IMR-90 (cell line): ENCODE measurements around the gene ITGB4. TPM values are rescaled to one million over a fixed set of nuclear protein-coding genes. Genes with fewer than 3 reads are reported as not detected.

Experiments used
- ATAC-seq: fragments of 200-7000 bp; cut with Tn5 transposase; 2 replicates; pipeline ENCODE4 v1.9.1; 2020; ENCODE audit warnings: low read depth, mild to moderate bottlenecking, moderate library complexity
- BruUV-seq: library from RNA; stranded (reverse); fragments of 400-500 nt; replicated peaks from 2 replicates; lab custom pipeline; 2021; lab: Mats Ljungman, UMichigan
- CTCF ChIA-PET: fragments of 300-600 bp; formaldehyde crosslinking; extraction: SDS; loops from one replicate; lab custom pipeline; 2021; ENCODE audit warnings: antibody characterized with exemption; lab: Yijun Ruan, JAX
- POLR2A ChIA-PET: fragments of 300-600 bp; sonication (Branson Sonifier 250); formaldehyde crosslinking; loops from one replicate; lab custom pipeline; 2022; ENCODE audit warnings: antibody characterized with exemption; ENCODE audit not compliant: unreplicated experiment; lab: Charles Lee
- DNase-seq: peaks from one replicate; pipeline ENCODE4 v3.0.0; 2013
- H2AFZ ChIP-seq: replicated peaks from 2 replicates; pipeline ENCODE3; 2013; ENCODE audit warnings: low read length, mild to moderate bottlenecking; ENCODE audit not compliant: poor library complexity
- H2AK5ac ChIP-seq: 2 replicates; pipeline ENCODE4 v1.6.1; 2013; ENCODE audit warnings: low read depth, low read length, inconsistent platforms
- H2AK9ac ChIP-seq: replicated peaks from 2 replicates; pipeline ENCODE3; 2013; ENCODE audit warnings: mild to moderate bottlenecking, low read depth, low read length, moderate library complexity; ENCODE audit not compliant: poor library complexity
- H2BK120ac ChIP-seq: 2 replicates; pipeline ENCODE4 v1.6.1; 2013; ENCODE audit warnings: low read depth, low read length, inconsistent platforms
- H2BK15ac ChIP-seq: 3 replicates; pipeline ENCODE4 v1.6.1; 2013; ENCODE audit warnings: low read depth, low read length, inconsistent platforms
- H2BK20ac ChIP-seq: 2 replicates; pipeline ENCODE4 v1.6.1; 2013; ENCODE audit warnings: low read depth, mild to moderate bottlenecking, inconsistent platforms, low read length, moderate library complexity
- H2BK5ac ChIP-seq: 2 replicates; pipeline ENCODE4 v1.6.1; 2013; ENCODE audit warnings: mild to moderate bottlenecking, low read depth, low read length, inconsistent platforms; ENCODE audit not compliant: poor library complexity, severe bottlenecking
- H3K14ac ChIP-seq: replicated peaks from 2 replicates; pipeline ENCODE4 v1.6.1; 2013; ENCODE audit warnings: low read depth, low read length, inconsistent platforms
- H3K18ac ChIP-seq: 2 replicates; pipeline ENCODE4 v1.6.1; 2013; ENCODE audit warnings: low read depth, low read length, control low read depth
- H3K23ac ChIP-seq: 2 replicates; pipeline ENCODE4 v1.6.1; 2013; ENCODE audit warnings: low read depth, low read length, inconsistent platforms
- H3K27ac ChIP-seq: 2 replicates; pipeline ENCODE4 v1.5.1; 2013; ENCODE audit warnings: mild to moderate bottlenecking, control low read depth, low read length; ENCODE audit not compliant: insufficient read depth
- H3K27me3 ChIP-seq: 2 replicates; pipeline ENCODE4 v1.6.1; 2013; ENCODE audit warnings: low read length; ENCODE audit not compliant: control insufficient read depth, insufficient read depth
- H3K36me3 ChIP-seq: 2 replicates; pipeline ENCODE4 v1.6.1; 2013; ENCODE audit warnings: low read length, mixed read lengths; ENCODE audit not compliant: control insufficient read depth, insufficient read depth
- H3K4ac ChIP-seq: 2 replicates; pipeline ENCODE4 v1.6.1; 2013; ENCODE audit warnings: low read depth, low read length, inconsistent platforms
- H3K4me1 ChIP-seq: 2 replicates; pipeline ENCODE4 v1.6.1; 2013; ENCODE audit warnings: low read length, mixed read lengths; ENCODE audit not compliant: control insufficient read depth, insufficient read depth
- H3K4me2 ChIP-seq: 2 replicates; pipeline ENCODE4 v1.6.1; 2013; ENCODE audit warnings: low read depth, mild to moderate bottlenecking, control low read depth, low read length, moderate library complexity
- H3K4me3 ChIP-seq: 2 replicates; pipeline ENCODE4 v1.5.1; 2013; ENCODE audit warnings: low read depth, mild to moderate bottlenecking, control low read depth, low read length, moderate library complexity; ENCODE audit not compliant: insufficient read depth
- H3K56ac ChIP-seq: 2 replicates; pipeline ENCODE4 v1.6.1; 2013; ENCODE audit warnings: low read length, inconsistent platforms; ENCODE audit not compliant: insufficient read depth; ENCODE audit errors: extremely low read depth
- H3K79me1 ChIP-seq, 2 experiments: 2 replicates each; pipeline ENCODE4 v1.6.1; 2013; ENCODE audit warnings: low read length in 2 of 2, inconsistent platforms in 1 of 2, low read depth in 1 of 2
- H3K9ac ChIP-seq: 2 replicates; pipeline ENCODE4 v1.6.1; 2013; ENCODE audit warnings: low read depth, low read length, control low read depth
- H3K9me1 ChIP-seq: 2 replicates; pipeline ENCODE4 v1.6.1; 2013; ENCODE audit warnings: low read length, inconsistent platforms; ENCODE audit not compliant: insufficient read depth
- H3K9me3 ChIP-seq: 2 replicates; pipeline ENCODE4 v1.6.1; 2013; ENCODE audit warnings: low read length; ENCODE audit not compliant: control insufficient read depth, insufficient read depth
- H4K20me1 ChIP-seq: 2 replicates; pipeline ENCODE4 v1.6.1; 2013; ENCODE audit warnings: low read length, inconsistent platforms; ENCODE audit not compliant: insufficient read depth
- H4K5ac ChIP-seq: 2 replicates; pipeline ENCODE4 v1.6.1; 2013; ENCODE audit warnings: mild to moderate bottlenecking, low read depth, low read length, control low read depth
- H4K8ac ChIP-seq, 2 experiments: 2 replicates each; pipeline ENCODE4 v1.6.1; 2013; ENCODE audit warnings: low read depth in 2 of 2, low read length in 2 of 2, control low read depth in 1 of 2, inconsistent platforms in 1 of 2
- H4K91ac ChIP-seq: 2 replicates; pipeline ENCODE4 v1.6.1; 2013; ENCODE audit warnings: low read depth, low read length, inconsistent platforms; ENCODE audit not compliant: insufficient read depth
- BHLHE40 ChIP-seq: fragments of 150-350 bp; IDR thresholded peaks from 2 replicates; pipeline ENCODE4 v1.6.1; 2016; ENCODE audit warnings: mild to moderate bottlenecking, low read depth, low read length
- CHD1 ChIP-seq: IDR thresholded peaks from 2 replicates; pipeline ENCODE4 v1.6.1; 2012; ENCODE audit warnings: low read depth, low read length, improper control_type of control experiment
- MAFK ChIP-seq: IDR thresholded peaks from 2 replicates; pipeline ENCODE4 v1.6.1; 2012; ENCODE audit warnings: low read depth, low read length, improper control_type of control experiment
- MAZ ChIP-seq: IDR thresholded peaks from 2 replicates; pipeline ENCODE4 v1.6.1; 2012; ENCODE audit warnings: low read depth, mild to moderate bottlenecking, low read length, improper control_type of control experiment, moderate library complexity, borderline replicate concordance
- MXI1 ChIP-seq: IDR thresholded peaks from 2 replicates; pipeline ENCODE4 v1.6.1; 2012; ENCODE audit warnings: low read depth, mild to moderate bottlenecking, low read length, moderate library complexity, borderline replicate concordance
- NFE2L2 ChIP-seq: fragments of 150-350 bp; IDR thresholded peaks from 2 replicates; pipeline ENCODE4 v1.6.1; 2016; ENCODE audit warnings: low read depth, mild to moderate bottlenecking, low read length
- POLR2A ChIP-seq: IDR thresholded peaks from 2 replicates; pipeline ENCODE4 v1.6.1; 2012; ENCODE audit warnings: mild to moderate bottlenecking, low read depth, low read length
- RCOR1 ChIP-seq: IDR thresholded peaks from 2 replicates; pipeline ENCODE4 v1.6.1; 2012; ENCODE audit warnings: mild to moderate bottlenecking, low read length, improper control_type of control experiment; ENCODE audit not compliant: insufficient replicate concordance
- SMC3 ChIP-seq: fragments of 150-350 bp; IDR thresholded peaks from 2 replicates; pipeline ENCODE4 v1.6.1; 2016; ENCODE audit warnings: low read depth, mild to moderate bottlenecking, antibody characterized with exemption, low read length, moderate library complexity
- WGBS, 2 experiments: methylation state at CpG; one replicate each; pipeline versions ENCODE4 v1.1.5 to v1.1.7; 2013; ENCODE audit warnings: missing lambda C conversion rate in 2 of 2; ENCODE audit not compliant: insufficient read length in 1 of 2; ENCODE audit errors: extremely low coverage in 2 of 2; 5-methylcytosine and 5-hydroxymethylcytosine counted together
- dilution Hi-C: fragments of 300-500 bp; cut with HindIII; formaldehyde crosslinking; loops from one replicate; pipeline ENCODE4 v1.14.3; 2018; ENCODE audit warnings: low sequenced_read_pairs; ENCODE audit not compliant: unreplicated experiment
- in situ Hi-C: fragments of 300-500 bp; cut with MboI; formaldehyde crosslinking; loops from 3 replicates; pipeline ENCODE4 v1.14.3; 2019; ENCODE audit warnings: low sequenced_read_pairs, inconsistent platforms, mixed read lengths
- intact Hi-C: fragments of 100-400 bp; cut with micrococcal nuclease; formaldehyde crosslinking; loops from 2 replicates; pipeline ENCODE4 v1.10.0; 2022
- polyA plus RNA-seq, 3 experiments: library from polyadenylated mRNA; depleted of rRNA; stranded (reverse); fragments of >200 nt; gene quantifications; 2 replicates each; pipeline ENCODE4 v1.2.3, GENCODE V29; 2012; ENCODE audit warnings: low replicate concordance in 1 of 3
- total RNA-seq: library from RNA; depleted of rRNA; stranded (reverse); fragments of >200 nt; gene quantifications from 2 replicates; pipeline ENCODE4 v1.2.3, GENCODE V29; 2012
- TF ChIP-seq, protein P1 (sequence below): fragments of 150-350 bp; IDR thresholded peaks from 2 replicates; pipeline ENCODE4 v1.6.1; 2016; ENCODE audit warnings: low read depth, mild to moderate bottlenecking, low read length, moderate library complexity, borderline replicate concordance
- TF ChIP-seq, protein P2 (sequence below): conservative IDR thresholded peaks from 2 replicates; pipeline ENCODE4 v1.5.1; 2012; ENCODE audit warnings: mild to moderate bottlenecking, low read depth, low read length, improper control_type of control experiment

The ITGB4 gene
- total and polyA plus RNA-seq, 2 of the 4 experiments (the other 2 are of a cell fraction): under 0.01 to 0.27 TPM

DNA sequence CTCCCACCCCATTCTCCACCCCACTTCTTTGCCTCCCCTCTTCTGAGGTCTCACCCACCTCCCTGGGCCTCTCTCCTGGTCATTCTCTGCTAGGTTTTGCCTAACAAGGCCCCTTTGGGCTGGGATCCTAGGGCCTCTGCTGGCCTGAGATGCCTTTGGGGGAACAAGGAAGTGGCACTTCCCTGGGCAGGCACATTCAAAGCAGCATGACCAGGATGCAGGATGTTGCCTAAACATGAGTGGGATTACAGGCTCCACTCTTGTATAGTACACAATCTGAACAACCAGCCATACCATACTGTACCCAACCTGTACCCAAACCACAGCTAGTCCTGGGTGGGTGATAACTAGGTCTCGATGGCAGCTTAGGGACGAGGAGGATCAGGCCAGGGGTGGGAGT lies 34.7 kb downstream of the ITGB4 start:
- H3K79me1 ChIP-seq: no peaks in the 10 kb centered on the region
- H2AK5ac ChIP-seq: no peak overlapping the region
- H3K23ac ChIP-seq: no peak overlapping the region
- H3K56ac ChIP-seq: no peak overlapping the region
- DNase-seq: no peak
- H3K18ac ChIP-seq: no peak overlapping the region
- dilution Hi-C loops: no loop called here
- H2BK5ac ChIP-seq: no peak overlapping the region
- H4K91ac ChIP-seq: no peak overlapping the region
- ATAC-seq: no peak
- CTCF ChIA-PET: no interaction called here
- POLR2A ChIA-PET: interaction anchor here (0.5 kb wide), 1 partner anchor 20 kb away, joined by 3 read pairs; no protein-coding TSS in a partner anchor
- H3K4me3 ChIP-seq: no peak overlapping the region
- H2BK120ac ChIP-seq: no peak overlapping the region
- no peaks in the 10 kb centered on the region for H3K36me3 ChIP-seq
- H3K27ac ChIP-seq: no peak overlapping the region
- no peak overlapping the region; the same call in 1 of the 2 replicates for H3K14ac ChIP-seq
- no peaks in the 10 kb centered on the region for H4K20me1 ChIP-seq
- H3K9me3 ChIP-seq: no peaks in the 10 kb centered on the region
- no CpG with 5 or more reads among the region's 2 CpGs for WGBS, 2 experiments
- H3K9ac ChIP-seq: no peak overlapping the region
- H3K4ac ChIP-seq: no peak overlapping the region
- no peak overlapping the region for H2AFZ ChIP-seq
- H3K9me1 ChIP-seq: peaks cover 3% of the 10 kb centered on the region; the same call in 1 of the 2 replicates
- no peak overlapping the region for H2BK20ac ChIP-seq
- intact Hi-C loops: no loop called here
- peaks cover 6% of the 10 kb centered on the region for H3K4me1 ChIP-seq
- TF ChIP-seq CHD1 (no peak), MXI1 (no peak), NFE2L2 (no peak), RCOR1 (no peak), BHLHE40 (no peak), SMC3 (no peak), POLR2A (no peak), MAZ (no peak), MAFK (no peak)
- TF ChIP-seq, protein P1, sequence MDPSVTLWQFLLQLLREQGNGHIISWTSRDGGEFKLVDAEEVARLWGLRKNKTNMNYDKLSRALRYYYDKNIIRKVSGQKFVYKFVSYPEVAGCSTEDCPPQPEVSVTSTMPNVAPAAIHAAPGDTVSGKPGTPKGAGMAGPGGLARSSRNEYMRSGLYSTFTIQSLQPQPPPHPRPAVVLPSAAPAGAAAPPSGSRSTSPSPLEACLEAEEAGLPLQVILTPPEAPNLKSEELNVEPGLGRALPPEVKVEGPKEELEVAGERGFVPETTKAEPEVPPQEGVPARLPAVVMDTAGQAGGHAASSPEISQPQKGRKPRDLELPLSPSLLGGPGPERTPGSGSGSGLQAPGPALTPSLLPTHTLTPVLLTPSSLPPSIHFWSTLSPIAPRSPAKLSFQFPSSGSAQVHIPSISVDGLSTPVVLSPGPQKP: no peak
- TF ChIP-seq, protein P2, sequence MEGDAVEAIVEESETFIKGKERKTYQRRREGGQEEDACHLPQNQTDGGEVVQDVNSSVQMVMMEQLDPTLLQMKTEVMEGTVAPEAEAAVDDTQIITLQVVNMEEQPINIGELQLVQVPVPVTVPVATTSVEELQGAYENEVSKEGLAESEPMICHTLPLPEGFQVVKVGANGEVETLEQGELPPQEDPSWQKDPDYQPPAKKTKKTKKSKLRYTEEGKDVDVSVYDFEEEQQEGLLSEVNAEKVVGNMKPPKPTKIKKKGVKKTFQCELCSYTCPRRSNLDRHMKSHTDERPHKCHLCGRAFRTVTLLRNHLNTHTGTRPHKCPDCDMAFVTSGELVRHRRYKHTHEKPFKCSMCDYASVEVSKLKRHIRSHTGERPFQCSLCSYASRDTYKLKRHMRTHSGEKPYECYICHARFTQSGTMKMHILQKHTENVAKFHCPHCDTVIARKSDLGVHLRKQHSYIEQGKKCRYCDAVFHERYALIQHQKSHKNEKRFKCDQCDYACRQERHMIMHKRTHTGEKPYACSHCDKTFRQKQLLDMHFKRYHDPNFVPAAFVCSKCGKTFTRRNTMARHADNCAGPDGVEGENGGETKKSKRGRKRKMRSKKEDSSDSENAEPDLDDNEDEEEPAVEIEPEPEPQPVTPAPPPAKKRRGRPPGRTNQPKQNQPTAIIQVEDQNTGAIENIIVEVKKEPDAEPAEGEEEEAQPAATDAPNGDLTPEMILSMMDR: no peak
- peak overlapping the region; percentile 76 for H2AK9ac ChIP-seq
- no peak overlapping the region for H2BK15ac ChIP-seq
- BruUV-seq: no TSS peak
- no peak overlapping the region for H3K4me2 ChIP-seq
- no peak overlapping the region for H4K5ac ChIP-seq
- H3K27me3 ChIP-seq: no peaks in the 10 kb centered on the region; the same call in 1 of the 2 replicates
- H4K8ac ChIP-seq: no peak overlapping the region
- in situ Hi-C loops: no loop called here
